ENCODE results near the gene ANKRD39.
"Not testable (repeated sequence)": the region's sequence is repeated elsewhere in the genome, so short reads cannot be mapped to it uniquely, and the experiment has no call there.

The ANKRD39 gene

GRCh38 chr2:96873651-96874096 is 15.9 kb upstream of the ANKRD39 start:
- in situ Hi-C loops (cut with HindIII; ENCODE audit: low sequenced_read_pairs), result no loop called here

GRCh38 chr2:96872591-96873349 is 15.0 kb upstream of the ANKRD39 start:
- in situ Hi-C loops (cut with HindIII; ENCODE audit: low sequenced_read_pairs), result no loop called here

- in situ Hi-C loops (cut with HindIII; ENCODE audit: low sequenced_read_pairs), result no loop called here
Observed at GRCh38 chr2:96870626-96871255, 12.9 kb upstream of the ANKRD39 start.

- in situ Hi-C loops (cut with HindIII; ENCODE audit: low sequenced_read_pairs), result no loop called here
Observed at GRCh38 chr2:96869822-96870625, 12.2 kb upstream of the ANKRD39 start, which contains the start of gene SEMA4C. Gene SEMA4C (minus strand): TSS chr2:96870080. CDS start chr2:96867886, 2,194 bp downstream.

- in situ Hi-C loops (cut with HindIII; ENCODE audit: low sequenced_read_pairs), result no loop called here
Observed at GRCh38 chr2:96869281-96869821, 11.5 kb upstream of the ANKRD39 start.

- in situ Hi-C loops (cut with HindIII; ENCODE audit: low sequenced_read_pairs), result no loop called here
Observed at GRCh38 chr2:96868555-96869280, 10.9 kb upstream of the ANKRD39 start.

- in situ Hi-C loops (cut with HindIII; ENCODE audit: low sequenced_read_pairs), result no loop called here
Observed at GRCh38 chr2:96867756-96868554, 10.1 kb upstream of the ANKRD39 start.

GRCh38 chr2:96866986-96867755 is 9.4 kb upstream of the ANKRD39 start:
- in situ Hi-C loops (cut with HindIII; ENCODE audit: low sequenced_read_pairs), result no loop called here

- in situ Hi-C loops (cut with HindIII; ENCODE audit: low sequenced_read_pairs), result no loop called here
Observed at GRCh38 chr2:96866586-96866985, 8.8 kb upstream of the ANKRD39 start.

GRCh38 chr2:96866149-96866548 is 8.3 kb upstream of the ANKRD39 start:
- in situ Hi-C loops (cut with HindIII; ENCODE audit: low sequenced_read_pairs), result no loop called here

GRCh38 chr2:96865654-96866053 is 7.8 kb upstream of the ANKRD39 start:
- in situ Hi-C loops (cut with HindIII; ENCODE audit: low sequenced_read_pairs), result no loop called here

GRCh38 chr2:96864343-96865091 is 6.7 kb upstream of the ANKRD39 start:
- in situ Hi-C loops (cut with HindIII; ENCODE audit: low sequenced_read_pairs), result no loop called here

- in situ Hi-C loops (cut with HindIII; ENCODE audit: low sequenced_read_pairs), result no loop called here
Observed at GRCh38 chr2:96863575-96864342, 5.9 kb upstream of the ANKRD39 start.

GRCh38 chr2:96863056-96863455 is 5.2 kb upstream of the ANKRD39 start:
- in situ Hi-C loops (cut with HindIII; ENCODE audit: low sequenced_read_pairs), result not testable (repeated sequence)

GRCh38 chr2:96861074-96861473 is 3.3 kb upstream of the ANKRD39 start:
- in situ Hi-C loops (cut with HindIII; ENCODE audit: low sequenced_read_pairs), result no loop called here

- in situ Hi-C loops (cut with HindIII; ENCODE audit: low sequenced_read_pairs), result no loop called here
Observed at GRCh38 chr2:96860065-96861029, 2.5 kb upstream of the ANKRD39 start.
